GM12878 (cell line): ENCODE data around the gene MTMR3.

ENCODE experiments used
- ELK1 ChIP-seq: IDR thresholded peaks from 2 replicates; pipeline ENCODE4 v1.6.1; 2012; ENCODE audit warnings: low read depth, low read length, improper control_type of control experiment
- EZH2 ChIP-seq: IDR thresholded peaks from 2 replicates; pipeline ENCODE4 v1.6.1; 2012; ENCODE audit warnings: low read depth, mild to moderate bottlenecking, control low read depth, inconsistent platforms, low read length, borderline replicate concordance; ENCODE audit not compliant: control insufficient read depth
- STAT3 ChIP-seq: IDR thresholded peaks from 2 replicates; pipeline ENCODE4 v1.6.1; 2011; ENCODE audit warnings: low read depth, low read length, improper control_type of control experiment

GRCh38 chr22:30040499-30041260 is 157.7 kb downstream of the MTMR3 start:
- no peak for TF ChIP-seq EZH2
- TF ChIP-seq ELK1 = no peak
- TF ChIP-seq STAT3 = no peak
